Measurements from ENCODE around the gene GRIP2.

The GRIP2 gene

DNA sequence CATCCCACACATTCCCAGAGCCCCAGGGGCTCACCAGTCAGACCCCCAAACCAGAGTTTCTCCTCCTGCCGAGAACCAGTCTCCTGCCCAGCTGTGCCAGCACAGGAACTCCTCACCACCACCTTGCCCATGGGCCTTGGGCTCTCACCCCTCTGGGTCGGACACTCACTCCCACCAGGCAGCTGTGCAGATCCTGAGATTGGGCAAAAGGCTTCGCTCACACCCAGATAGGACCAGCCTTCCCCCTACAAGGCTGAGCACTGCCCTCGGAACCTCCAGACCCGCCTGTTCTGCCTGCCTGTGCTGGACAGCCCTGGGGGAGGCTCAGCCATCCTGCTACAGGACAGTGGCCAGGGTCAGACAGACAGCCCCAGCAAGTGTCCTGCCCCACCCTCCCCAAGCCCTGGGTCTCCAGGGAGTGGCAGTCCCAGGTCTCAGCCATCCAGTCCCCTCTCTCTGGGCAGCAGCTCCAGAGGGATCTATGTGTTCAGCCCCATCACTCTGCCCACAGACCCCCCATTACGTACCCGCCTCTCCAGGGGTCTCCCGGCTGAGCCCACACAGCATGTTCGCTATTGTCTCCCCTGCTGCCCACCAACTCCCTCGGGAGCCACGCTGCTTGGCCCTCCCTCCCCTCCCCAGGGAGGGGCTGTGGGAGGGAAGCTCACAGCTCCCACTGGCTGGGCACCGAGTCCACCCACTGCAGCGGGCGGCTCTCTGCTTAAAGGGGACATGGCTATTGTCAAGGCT is at the start of gene GRIP2:
Gene GRIP2 (minus strand): TSS at position 601 of the 750 bp plus-strand sequence. CDS start 34 bp downstream, at position 567.
- DNase-seq: no peak

DNA sequence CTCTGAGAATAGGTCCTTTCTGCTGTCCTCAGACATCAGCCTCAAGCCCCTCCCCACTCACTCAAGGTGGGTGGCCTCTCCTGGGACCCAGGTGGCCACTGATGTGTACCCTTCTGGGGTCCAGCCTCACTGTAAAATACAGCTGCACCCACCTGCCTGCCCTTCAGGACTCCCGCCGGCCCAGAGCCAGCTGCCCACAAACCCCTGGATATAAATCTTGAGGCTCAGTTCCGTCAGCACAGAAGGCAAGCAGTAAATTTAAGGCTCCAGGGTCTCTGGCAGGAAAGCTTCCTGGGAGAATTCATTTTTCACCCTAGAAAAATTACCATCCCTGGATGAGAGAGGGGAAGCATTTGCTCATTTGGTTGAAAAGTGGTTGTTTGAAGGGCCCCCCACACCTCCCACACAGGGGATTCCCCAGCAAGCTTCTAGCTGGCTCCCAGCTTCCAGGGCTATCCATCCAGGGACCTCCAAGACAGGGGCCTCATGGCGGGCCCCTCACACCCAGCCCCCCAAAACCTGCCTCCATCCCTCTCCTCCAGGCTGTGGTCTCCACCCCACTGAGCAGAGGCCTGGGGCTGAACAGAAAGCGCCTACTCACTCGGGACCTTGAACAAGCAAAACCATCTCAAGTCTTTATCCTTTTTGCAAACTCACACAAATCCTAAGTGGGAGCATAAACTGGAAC is 48.4 kb upstream of the GRIP2 start:
- DNase-seq: no peak

DNA sequence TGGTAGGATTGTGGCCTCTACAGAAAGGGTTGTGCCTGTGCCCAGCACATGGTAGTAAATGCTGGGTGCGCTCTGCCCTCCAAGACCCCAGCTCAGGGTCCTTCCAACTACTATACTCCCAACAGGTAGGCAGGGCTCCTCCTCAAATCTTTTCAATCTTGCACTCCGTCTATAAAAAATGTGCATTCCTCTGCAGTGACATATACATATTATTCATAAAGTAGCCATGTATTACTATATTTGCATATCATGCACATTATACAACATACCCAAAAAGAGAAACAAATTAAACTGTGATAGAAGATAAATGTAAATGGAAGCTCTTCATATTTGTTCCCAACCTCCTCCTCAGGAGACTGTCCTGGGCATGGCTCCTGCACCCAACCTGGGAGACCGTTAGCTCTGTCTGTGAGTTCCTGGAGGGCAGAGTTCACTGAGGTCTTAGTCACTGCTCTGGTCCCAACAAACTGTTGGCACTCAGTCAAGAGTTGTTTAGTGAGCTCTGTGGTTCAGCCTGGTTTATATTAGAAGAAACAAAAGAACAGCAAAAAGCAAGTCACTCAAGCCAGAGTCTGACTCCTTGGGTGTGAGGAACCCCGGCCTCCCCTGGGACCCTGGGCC is 47.7 kb upstream of the GRIP2 start:
- no peak for DNase-seq

DNA sequence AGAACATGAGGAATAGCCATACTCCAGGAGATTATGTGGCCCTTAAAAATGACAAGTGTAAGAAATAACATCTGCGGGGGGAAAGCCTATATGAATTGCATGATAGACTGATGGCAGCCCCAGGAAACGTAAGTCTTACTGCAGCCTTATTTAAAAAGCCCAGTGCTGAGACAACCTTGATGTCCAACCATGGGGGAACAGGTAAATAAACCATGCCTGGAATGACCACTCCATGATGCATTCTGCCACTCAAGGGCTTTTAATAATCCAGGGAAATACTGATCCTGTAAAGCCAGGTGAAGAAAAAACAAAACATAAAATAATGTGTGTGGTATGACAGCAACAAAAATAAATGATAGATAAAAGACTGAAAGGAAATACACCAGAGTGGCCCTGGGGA is 46.5 kb upstream of the GRIP2 start:
- DNase-seq: no peak

DNA sequence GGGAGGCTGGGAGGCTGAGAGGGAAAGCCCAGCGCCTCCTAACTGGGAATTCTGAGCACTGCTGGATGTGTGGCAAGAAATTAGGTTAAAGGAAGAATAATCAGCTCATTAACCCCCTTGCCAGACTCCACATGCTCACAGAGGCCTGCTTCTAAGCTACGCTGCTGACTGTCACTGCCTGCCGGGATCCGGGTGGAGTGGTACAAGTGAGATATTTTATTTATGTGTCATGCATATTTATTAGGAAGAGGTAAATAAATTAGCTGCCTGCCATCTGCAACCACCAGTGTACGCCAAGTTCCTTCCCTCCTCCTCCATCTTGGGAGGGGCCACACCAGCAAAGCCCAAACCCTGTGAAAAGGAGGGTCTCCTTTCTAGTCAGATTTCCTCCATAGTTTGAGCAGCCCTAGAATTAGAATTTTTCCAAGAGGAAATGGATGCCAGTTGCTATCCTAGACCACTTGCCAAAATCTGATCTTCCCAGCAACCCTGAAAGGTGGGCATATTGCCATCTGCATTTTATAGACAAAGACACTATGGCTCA is 43.5 kb upstream of the GRIP2 start:
- DNase-seq: no peak

DNA sequence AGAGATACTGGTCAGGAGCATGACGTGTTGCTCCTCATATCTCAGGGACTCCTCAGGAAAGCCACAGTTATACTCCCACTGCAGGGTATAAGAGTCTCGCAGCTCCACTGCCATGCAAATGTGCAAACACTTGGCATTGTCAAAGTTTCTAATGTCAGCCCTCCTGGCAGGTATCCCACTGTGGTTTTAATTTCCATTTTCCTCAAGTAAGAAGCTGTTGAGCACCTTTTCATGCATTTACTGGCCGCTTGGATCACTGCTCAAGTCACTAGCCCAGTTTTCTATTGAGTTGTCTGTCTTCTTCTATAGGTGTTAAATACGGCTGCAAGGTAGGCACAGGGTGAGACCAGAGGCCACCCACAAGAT is 41.9 kb upstream of the GRIP2 start:
- no peak for DNase-seq

DNA sequence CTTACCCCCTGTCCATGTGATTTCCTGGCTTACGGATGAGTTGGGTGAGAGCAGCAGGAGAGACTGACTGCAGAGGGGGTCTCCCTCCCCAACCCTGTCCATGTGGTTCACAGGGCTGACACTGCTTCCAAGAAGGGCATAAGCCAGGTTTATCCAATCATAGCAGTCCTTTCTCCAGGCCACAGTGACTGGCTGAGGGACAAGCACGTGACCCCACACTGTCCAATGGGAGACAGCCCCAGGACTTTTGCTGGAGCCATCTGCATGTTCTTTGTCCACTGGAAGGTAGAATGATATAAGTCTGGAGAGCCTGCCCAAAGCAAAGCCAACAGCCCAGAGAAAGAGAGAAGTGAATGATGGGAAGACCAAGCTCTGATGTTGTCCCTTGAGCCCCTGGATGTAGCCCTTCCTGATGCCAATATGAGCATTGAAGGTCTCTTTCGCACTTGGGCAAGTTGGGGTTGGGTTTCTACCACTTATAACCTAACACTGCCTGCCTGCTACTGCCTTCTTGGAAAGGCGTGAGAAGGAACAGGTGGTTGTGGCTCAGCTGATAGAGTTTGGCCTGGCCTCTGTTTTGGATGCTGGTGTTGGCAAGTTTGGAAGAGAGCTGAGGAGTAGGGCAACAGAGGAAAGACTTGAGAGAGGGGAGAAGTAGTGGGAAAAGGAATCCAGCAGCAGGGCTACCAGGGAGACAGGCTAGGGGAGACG is 41.3 kb upstream of the GRIP2 start:
- no peak for DNase-seq

DNA sequence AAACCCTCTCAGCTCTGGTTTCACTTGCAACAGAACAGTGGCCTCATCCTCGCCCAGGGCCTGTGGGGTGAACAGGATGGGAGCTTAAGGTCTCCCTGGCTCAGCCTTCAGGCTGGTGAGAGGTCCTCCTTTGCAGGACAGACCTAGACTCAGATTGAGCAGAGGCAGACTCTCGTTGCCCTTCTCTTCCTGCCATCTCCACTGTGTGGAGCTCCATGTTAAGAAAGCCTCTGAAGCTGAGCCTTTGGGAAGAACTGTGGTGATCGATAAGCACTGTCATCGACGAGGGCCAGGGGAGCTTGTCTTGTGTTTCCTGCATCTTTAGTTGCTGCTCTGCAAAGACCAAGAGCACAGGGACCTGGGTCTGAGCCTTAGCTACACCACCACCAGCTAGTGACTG is 37.8 kb upstream of the GRIP2 start:
- DNase-seq: no peak

DNA sequence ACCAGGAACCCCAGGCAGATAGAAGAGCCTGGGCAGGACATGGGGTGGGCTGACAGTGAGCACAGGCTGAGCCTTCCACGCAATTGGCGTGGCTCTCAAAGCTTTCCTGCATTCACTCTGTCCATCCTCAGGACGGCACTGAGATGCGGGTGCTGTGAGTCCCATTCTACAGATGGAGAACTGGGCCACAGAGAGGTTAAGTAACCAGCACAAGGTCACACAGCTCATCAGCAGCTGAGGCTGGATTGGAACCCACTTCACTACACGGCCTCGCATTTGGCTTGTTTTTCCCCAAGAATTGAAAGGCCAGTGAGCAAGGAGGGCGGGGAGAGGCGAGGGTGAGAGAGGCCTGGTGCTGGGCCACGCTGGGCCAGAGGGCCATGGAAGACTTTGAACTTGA is 36.0 kb upstream of the GRIP2 start:
- no peak for DNase-seq

DNA sequence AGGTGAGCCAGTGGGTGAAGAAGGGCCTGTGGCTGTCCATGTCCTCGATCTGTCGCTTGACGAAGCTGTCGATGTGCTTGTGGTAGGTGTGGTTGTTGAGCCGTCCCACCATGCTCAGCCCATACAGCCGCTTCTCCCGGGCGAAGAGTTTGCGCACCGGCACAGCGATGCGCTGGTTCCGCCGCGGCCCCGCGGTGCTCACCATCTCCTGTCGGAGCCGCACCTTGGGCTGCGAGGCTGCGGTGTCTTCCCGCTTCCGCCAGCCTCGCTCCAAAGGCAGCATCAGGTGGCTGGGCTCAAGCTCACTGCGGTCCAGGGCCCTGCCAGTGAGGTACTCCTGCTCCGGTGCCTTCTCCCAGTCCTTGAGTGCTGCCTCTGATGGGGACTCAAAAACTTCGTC is 34.0 kb upstream of the GRIP2 start:
- no peak for DNase-seq

DNA sequence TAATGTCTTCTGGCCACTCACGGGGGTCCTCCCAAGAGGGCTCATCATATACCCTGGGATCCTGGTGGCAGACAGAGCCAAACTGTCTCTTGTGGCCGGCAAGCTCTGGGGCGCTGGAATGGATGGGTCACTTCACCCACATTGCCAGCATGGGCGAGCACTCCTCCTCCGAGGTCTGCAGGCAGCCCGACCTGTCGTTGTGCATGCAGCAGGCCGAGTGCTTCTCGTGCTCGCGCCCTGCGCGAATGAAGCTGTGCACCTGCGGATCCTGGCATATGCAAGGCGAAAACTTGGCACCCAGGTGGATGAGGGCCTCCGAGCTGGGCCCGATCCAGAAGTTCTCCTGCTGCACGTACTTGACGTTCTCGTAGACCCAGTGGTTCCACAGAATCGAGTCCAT is 33.6 kb upstream of the GRIP2 start:
- DNase-seq: no peak

DNA sequence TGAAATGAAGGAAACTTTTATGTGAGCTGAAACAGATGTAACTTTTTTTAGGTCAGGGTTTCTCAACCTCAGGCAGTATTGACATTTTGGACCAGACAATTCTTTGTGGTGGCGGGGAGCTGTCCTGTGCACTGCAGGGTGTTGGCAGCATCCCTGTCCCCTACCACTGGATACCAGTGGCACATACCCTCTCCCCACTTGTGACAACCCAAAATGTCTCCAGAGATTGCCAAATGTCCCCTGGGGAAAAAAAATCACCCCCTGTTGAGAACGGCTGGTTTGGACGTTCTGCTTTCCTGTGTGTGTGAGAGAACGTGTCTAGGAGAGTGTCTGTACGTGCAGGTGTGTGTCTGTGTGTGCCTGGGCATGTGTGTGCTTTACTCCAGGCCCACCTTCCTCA is 30.7 kb upstream of the GRIP2 start:
- DNase-seq: no peak

DNA sequence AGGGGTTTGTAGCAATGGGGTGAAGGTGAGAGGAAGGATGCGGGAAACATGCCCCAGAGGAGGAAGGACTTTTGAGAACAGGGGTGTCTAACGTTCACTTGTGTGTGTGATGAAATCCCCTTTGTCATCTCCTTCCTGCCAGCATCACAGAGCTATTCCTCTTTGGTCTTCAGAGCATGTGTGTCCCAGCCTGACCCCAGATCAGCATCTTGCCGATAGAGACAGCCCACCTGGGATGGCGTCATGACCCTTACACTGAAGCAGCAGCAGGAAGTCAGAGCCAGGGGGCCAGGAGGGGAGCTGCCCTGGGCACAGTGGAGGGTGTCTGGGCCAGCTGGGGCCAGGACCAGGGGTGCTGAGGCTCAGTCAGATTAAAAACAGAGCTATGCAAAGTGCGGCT is 29.9 kb upstream of the GRIP2 start:
- no peak for DNase-seq

DNA sequence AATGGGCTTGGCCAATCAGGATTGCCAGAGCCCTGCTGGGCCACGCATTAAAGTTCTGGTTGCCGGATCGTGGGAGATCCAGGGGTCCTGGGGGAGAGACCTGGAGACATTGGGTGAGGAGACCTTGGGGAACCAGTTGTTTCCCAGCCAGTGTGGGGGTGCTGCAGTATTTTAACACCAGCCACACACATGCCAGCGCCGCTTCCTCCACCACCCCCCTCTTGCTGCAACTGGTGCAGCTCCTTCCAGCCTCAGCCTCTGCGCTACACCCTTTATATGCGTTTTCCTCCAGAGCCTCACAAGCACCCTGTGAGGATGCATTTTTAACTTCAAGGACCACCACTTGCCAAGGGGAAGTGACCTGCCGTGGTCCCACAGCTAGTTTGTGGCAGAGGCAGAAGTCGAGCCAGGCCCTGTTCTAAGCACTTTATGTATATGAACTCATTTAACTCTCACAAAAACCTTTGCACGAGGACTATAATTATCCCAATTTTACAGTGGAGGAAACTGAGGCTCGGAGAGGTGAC is 29.4 kb upstream of the GRIP2 start:
- DNase-seq: no peak

DNA sequence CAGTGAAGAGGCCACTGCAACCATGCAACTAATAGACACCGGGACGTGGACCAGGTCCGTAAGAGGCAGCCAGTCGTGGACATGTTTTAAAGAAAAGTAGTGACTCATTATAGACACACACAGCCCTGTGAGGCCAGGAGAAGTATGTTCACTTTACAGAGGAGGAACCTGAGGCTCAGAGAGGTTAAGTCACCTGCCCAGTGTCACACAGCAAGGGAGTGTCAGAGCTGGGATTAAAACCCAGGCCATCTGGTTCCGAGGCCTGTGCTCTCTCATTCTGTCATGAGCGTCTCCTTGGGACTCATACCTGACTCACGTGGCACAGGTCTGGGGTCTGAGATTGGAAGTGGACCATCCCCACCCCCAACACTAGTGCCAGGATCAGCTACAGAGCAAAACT is 28.1 kb upstream of the GRIP2 start:
- DNase-seq: no peak

DNA sequence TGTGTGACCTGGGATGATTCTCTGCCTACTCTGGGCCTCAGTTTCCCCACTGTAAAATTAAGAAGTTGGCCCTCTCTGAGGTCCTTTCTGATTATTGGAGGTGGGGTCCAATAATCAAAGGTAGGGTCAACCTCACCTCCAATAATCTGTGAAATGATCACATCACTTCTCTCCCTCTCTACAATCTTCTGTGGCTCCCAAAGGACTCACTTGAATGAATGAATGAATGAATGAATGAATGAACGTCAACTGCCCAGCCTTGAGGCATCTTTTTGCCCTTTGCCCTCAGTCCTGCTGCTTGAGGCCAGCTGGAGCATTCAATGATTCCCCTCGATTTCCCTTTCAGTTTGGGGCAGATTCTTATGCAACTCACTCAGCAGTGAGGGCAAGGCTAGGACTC is 26.7 kb upstream of the GRIP2 start:
- DNase-seq: no peak

DNA sequence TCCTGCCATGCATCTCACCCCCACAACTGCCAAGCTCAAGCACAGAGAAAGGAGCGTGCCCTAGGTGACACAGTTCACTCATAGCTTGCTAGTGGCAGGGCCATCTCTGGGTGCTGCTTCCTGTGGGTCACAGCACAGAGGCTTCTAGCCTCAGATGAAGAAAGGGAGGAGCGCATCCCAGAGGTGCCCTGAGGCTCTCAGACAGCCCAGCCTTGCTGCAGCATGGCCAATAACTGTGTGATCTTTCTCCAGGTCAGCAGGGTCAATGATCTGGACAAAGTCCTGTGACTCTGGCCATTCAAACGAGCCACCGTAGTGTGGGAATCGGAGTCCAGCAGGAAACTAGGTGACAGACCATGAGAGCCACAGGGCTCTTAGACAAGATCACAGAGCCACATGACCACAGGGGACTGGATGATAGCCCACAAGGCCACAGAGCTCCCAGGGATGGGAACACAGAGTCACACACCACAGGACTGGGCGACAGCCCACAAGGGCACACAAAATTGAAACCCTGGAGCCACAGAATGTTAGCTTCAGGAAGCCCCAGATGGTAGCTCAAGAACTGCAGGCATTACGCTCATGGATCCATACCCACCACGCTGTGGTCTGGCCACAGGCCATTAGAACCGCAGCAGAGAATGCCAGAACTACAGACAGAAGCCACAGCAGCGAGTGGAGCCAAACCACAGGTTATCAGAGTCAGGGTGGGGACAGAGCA is 25.9 kb upstream of the GRIP2 start:
- DNase-seq: no peak

DNA sequence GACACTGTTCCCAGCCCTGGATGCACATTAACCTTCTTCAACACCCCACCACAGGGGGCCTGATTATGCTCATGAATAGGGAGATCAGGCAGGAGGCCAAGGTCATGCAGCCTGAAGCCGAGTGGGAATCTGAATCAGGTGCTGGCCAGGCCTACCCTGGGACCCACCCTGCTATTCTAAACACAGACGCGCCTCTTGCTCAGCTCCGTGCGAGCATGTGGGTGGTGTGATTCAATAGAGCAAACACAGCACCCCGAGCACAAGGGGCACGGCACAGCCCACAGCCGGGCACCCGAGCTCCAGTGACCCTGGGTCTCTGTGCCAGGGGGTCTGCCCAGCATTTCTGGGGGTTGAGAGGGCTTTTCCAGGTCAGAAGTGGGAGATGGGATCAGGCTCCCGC is 24.6 kb upstream of the GRIP2 start:
- DNase-seq: no peak

DNA sequence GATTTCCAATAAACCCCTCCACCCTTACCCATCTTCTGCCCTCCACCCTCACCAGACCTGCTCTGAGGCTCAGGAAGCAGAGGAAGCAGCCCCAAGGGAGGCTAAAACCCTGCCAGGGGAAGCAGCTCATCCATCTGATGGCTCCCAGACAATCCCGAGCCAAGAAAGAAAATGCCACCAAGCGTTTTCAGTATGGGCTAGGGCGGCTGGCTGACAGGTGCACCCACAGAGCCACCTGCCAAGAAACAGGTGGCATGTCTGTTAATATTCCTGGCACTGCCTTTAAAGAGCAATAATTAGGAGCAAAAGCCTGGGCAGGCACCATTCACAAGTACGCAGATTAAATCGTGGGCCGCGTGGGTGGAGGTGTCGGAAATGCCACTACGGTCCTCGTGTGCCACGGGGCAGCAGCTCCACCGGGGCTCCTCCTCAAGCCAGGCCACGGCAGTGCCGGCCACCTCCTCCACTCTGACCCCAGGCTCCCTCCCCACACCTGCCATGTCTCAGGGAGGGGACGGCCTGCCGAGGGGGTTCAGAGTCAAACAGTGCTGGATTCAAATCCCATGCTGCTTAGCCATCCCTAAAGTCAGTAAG is 23.9 kb upstream of the GRIP2 start:
- DNase-seq: peak; percentile 36

DNA sequence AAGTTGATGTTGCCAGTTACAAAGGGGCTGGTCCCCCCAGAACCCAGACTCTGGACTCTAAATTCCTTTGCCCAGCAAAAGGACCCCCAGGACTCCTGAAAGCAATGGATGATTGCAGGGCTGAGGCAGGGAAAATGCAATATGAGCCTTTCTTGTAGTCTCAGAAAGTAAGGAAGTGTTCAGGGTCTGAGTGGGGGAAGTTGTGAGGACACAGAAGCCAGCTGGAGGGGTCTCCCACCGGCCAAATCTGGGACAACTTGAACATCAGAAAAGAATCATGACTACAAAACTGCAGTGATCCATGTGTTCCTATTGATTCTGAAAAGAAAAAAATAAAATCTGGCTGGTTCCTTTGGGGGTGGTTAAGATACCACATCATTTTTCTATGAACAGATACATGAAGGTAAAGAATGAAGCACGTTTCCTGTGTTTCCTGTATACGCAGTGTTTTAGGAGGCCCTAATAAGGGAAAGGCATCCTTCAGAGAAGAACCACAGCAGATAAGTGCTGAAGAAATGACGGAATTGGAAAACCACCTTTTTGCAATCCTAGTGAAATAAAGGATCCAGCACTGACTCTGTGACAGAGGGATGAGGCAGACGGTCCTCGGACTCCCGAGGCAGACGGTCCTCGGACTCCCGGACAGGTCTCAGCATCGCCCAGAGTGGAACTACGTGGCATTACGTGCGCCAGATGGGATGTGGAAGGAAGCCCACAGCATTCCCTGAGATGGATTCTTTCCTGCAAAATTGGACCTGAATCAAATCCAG is 22.2 kb upstream of the GRIP2 start:
- no peak for DNase-seq
